CD4-positive, CD25-positive, alpha-beta regulatory T cell (primary cell): ENCODE results near the gene ABCA7. TPM values are rescaled to one million over a fixed set of nuclear protein-coding genes. Genes with fewer than 3 reads are reported as not detected.
A peak's percentile ranks its signal among the peaks of the same experiment; 100 is the strongest.

Source experiments
- ATAC-seq, 2 donors: fragments of 150-1000 bp; cut with Tn5 transposase; one replicate each; pipeline ENCODE4 v1.10.0; 2021; ENCODE audit warnings: low read depth in 2 of 2, moderate number of reproducible peaks in 2 of 2, moderate library complexity in 1 of 2
- DNase-seq, 3 donors: peaks; one replicate each; pipeline versions ENCODE4 v3.0.0 to v3.0.0-alpha.2; 2012 to 2022; ENCODE audit warnings: mixed read lengths in 1 of 3
- H3K27ac ChIP-seq: one replicate; pipeline ENCODE4 v1.7.0; 2013; ENCODE audit warnings: mild to moderate bottlenecking, low read length; ENCODE audit not compliant: insufficient read depth, poor library complexity, severe bottlenecking
- H3K27me3 ChIP-seq: one replicate; pipeline ENCODE4 v1.7.0; 2013; ENCODE audit warnings: low read length; ENCODE audit not compliant: control insufficient read depth, insufficient read depth
- H3K36me3 ChIP-seq: one replicate; pipeline ENCODE4 v1.7.0; 2013; ENCODE audit warnings: mild to moderate bottlenecking, low read length, moderate library complexity; ENCODE audit not compliant: control insufficient read depth, insufficient read depth
- H3K4me1 ChIP-seq: 2 replicates; pipeline ENCODE4 v1.7.0; 2013; ENCODE audit warnings: mild to moderate bottlenecking, low read length; ENCODE audit not compliant: insufficient read depth, control insufficient read depth, poor library complexity, severe bottlenecking
- H3K4me3 ChIP-seq: one replicate; pipeline ENCODE4 v1.7.0; 2013; ENCODE audit warnings: low read depth, mild to moderate bottlenecking, low read length, moderate library complexity
- H3K9me3 ChIP-seq, 2 experiments: 1 replicate in 1 of 2; 2 replicates in 1 of 2; pipeline ENCODE4 v1.7.0; 2013; ENCODE audit warnings: low read length in 2 of 2, mild to moderate bottlenecking in 1 of 2, moderate library complexity in 1 of 2; ENCODE audit not compliant: control insufficient read depth in 2 of 2
- H3K27ac Mint-ChIP-seq, 3 donors: one replicate each; pipeline ENCODE4 v1.8.0; 2020 to 2022; ENCODE audit warnings: mild to moderate bottlenecking in 3 of 3, mixed read lengths in 3 of 3, moderate library complexity in 2 of 3
- H3K27me3 Mint-ChIP-seq: one replicate; pipeline ENCODE4 v1.8.0; 2022; ENCODE audit warnings: mild to moderate bottlenecking, mixed read lengths
- H3K36me3 Mint-ChIP-seq: one replicate; pipeline ENCODE4 v1.8.0; 2020; ENCODE audit warnings: mixed read lengths
- H3K4me1 Mint-ChIP-seq, 4 donors: one replicate each; pipeline ENCODE4 v1.8.0; 2020 to 2022; ENCODE audit warnings: mixed read lengths in 4 of 4, mild to moderate bottlenecking in 1 of 4
- H3K4me3 Mint-ChIP-seq, 4 donors: one replicate each; pipeline ENCODE4 v1.8.0; 2020 to 2022; ENCODE audit warnings: mild to moderate bottlenecking in 4 of 4, mixed read lengths in 4 of 4, moderate library complexity in 3 of 4
- H3K9me3 Mint-ChIP-seq, 7 donors: one replicate each; pipeline ENCODE4 v1.8.0; 2020 to 2022; ENCODE audit warnings: mixed read lengths in 7 of 7, mild to moderate bottlenecking in 3 of 7, moderate library complexity in 2 of 7
- polyA plus RNA-seq, 4 donors: library from polyadenylated mRNA; unstranded; fragments of 300-500 nt; fragmentation: Illumina TruSeq; gene quantifications; one replicate each; pipeline ENCODE4 v1.2.3, GENCODE V29; 2021
- total RNA-seq: library from RNA; stranded (reverse); gene quantifications from one replicate; pipeline ENCODE4 v1.2.3, GENCODE V29; 2022

Gene ABCA7
- total and polyA plus RNA-seq, 5 donors from 2014 or later = 3.4 to 161 (median 7.0) TPM

DNA sequence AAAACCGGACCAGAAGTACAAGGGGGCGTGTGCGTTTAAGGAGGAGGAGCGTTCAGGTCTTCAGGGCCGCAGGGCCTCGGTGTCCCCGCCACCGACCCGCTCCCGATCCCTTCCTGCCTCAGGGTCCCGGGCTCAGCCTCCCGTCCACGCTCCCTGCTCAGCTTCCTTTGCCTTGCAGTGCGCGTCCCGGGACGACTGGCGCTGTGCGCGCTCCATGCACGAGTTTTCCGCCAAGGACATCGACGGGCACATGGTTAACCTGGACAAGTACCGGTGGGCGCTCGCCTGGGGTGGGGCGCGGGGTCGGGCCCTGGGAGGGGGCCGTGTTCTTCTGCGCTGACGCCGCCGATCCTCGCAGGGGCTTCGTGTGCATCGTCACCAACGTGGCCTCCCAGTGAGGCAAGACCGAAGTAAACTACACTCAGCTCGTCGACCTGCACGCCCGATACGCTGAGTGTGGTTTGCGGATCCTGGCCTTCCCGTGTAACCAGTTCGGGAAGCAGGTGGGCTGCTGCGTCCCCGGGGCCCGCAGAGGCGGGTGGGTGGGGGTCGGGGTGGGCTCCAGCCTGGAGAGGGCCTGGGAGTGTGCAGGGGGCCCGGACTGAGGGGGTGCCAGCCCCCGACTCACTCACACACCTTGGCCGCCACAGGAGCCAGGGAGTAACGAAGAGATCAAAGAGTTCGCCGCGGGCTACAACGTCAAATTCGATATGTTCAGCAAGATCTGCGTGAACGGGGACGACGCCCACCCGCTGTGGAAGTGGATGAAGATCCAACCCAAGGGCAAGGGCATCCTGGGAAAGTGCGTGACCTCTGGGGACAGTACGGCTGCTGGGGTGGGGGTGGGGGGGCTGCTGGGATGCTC, 65.3 kb downstream of the ABCA7 start:
- Mint-ChIP-seq H3K27ac (peak overlapping the region; percentile 25 to 52 (median 29)), H3K27me3 (no peaks in the 10 kb centered on the region), H3K36me3 (no peaks in the 10 kb centered on the region), H3K4me1 (peaks cover 0 to 38% (median 11%) of the 10 kb centered on the region in 4 donors), H3K9me3 (peaks cover 0 to 2% (median 0%) of the 10 kb centered on the region in 7 donors), H3K4me3 (peak overlapping the region; percentile 77 to 91 (median 82))
- DNase-seq = no peak
- H3K36me3 ChIP-seq = peaks cover 6% of the 10 kb centered on the region
- no peaks in the 10 kb centered on the region for H3K27me3 ChIP-seq
- H3K4me1 ChIP-seq = peaks cover 38% of the 10 kb centered on the region
- peak overlapping the region; percentile 98 for H3K27ac ChIP-seq
- H3K4me3 ChIP-seq = peak overlapping the region; percentile 37
- ATAC-seq = no peak
- H3K9me3 ChIP-seq = no peaks in the 10 kb centered on the region

DNA sequence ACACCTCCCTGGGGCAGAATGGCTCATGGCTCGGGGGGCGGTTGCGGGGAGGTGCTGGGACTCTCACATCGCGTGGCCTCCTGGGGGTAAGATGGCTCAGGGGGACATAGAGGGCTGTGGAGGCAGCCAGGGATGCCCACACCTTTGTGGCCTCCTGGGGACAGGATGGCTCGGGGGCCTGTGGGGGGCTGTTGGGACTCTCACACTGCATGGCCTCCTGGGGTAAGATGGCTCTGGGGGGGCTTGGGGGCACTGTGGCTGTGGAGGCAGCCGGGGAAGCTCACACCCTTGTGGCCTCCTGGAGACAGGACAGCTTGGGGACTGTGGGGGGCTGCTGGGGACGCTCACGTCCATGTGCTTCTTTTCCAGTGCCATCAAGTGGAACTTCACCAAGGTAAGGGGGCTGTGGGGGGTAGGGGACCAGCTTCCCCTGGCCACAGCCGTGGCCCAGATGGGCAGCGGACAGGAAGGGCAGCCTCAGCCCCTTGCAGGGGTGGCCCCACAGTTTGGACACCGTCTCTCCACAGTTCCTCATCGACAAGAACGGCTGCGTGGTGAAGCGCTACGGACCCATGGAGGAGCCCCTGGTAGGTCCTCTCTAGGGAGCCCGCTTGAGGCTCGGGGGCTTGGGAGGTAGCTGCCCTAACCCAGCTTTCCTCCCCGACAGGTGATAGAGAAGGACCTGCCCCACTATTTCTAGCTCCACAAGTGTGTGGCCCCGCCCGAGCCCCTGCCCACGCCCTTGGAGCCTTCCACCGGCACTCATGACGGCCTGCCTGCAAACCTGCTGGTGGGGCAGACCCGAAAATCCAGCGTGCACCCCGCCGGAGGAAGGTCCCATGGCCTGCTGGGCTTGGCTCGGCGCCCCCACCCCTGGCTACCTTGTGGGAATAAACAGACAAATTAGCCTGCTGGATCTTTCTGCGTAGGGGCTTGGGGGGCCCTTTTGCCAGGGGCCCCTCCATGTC, 66.2 kb downstream of the ABCA7 start:
- peaks cover 35% of the 10 kb centered on the region for H3K4me1 ChIP-seq
- ATAC-seq (no peak), DNase-seq (no peak)
- Mint-ChIP-seq H3K36me3 (no peaks in the 10 kb centered on the region), H3K27ac (peak overlapping the region in 2 of 3 donors; percentile 42 to 52), H3K4me1 (peaks cover 0 to 36% (median 10%) of the 10 kb centered on the region in 4 donors), H3K4me3 (peak overlapping the region; percentile 50 to 84 (median 64)), H3K27me3 (no peaks in the 10 kb centered on the region), H3K9me3 (peaks cover 0 to 2% (median 0%) of the 10 kb centered on the region in 7 donors)
- no peaks in the 10 kb centered on the region for H3K27me3 ChIP-seq
- H3K9me3 ChIP-seq = no peaks in the 10 kb centered on the region
- H3K36me3 ChIP-seq = peaks cover 12% of the 10 kb centered on the region
- no peak overlapping the region for H3K4me3 ChIP-seq
- peak overlapping the region; percentile 98 for H3K27ac ChIP-seq

DNA sequence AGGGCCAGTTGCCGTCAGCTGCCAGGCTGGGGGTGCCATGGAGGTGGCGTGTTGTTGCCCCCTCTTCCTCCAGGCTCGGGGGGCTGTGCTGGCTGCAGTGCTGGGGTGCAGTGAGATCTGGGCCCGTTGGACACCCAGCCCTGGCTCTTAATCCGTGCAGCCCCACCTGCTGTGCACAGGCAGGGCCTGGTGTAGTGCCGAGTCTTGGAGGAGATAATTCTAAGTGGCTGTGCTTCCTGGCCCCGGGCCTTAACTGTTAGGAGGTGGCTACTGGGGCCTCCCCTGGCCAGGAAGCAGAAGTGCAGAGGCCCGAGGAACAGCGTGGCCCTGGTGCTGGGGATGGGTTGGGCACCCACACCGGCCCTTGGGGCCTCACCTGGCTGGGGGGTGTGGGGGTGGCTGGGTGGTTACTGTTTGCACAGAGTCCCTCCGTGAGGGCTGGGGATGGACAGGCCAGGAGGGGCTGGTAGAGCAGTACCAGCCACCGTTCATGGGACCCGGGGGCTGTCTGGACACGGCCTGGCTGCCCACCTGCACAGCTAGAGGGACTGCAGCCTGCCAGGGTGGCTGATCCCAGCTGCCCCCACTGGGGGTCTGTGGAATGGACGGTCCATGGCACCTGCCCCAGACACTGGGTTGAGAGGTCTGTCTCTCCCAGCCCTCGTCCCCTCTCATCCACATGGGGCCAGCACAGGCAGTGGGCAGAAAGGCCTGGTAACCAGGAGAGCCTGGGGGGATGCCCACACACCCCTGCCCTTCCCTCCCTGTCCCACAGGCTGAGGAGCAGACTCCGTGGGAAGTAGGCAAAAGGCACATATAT, 67.1 kb downstream of the ABCA7 start:
- H3K27ac Mint-ChIP-seq = peak overlapping the region in 2 of 3 donors; percentile 32 to 62
- H3K4me1 Mint-ChIP-seq = peaks cover 0 to 27% (median 7%) of the 10 kb centered on the region in 4 donors
- DNase-seq (no peak), ATAC-seq (no peak)
- H3K27me3 Mint-ChIP-seq = no peaks in the 10 kb centered on the region
- Histone ChIP-seq H3K4me1 (peaks cover 26% of the 10 kb centered on the region), H3K27me3 (no peaks in the 10 kb centered on the region), H3K4me3 (no peak overlapping the region), H3K9me3 (no peaks in the 10 kb centered on the region), H3K27ac (peak overlapping the region; percentile 33), H3K36me3 (peaks cover 12% of the 10 kb centered on the region)
- peak overlapping the region; percentile 48 to 84 (median 60) for H3K4me3 Mint-ChIP-seq
- peaks cover 0 to 2% (median 0%) of the 10 kb centered on the region in 7 donors for H3K9me3 Mint-ChIP-seq
- no peaks in the 10 kb centered on the region for H3K36me3 Mint-ChIP-seq

- Mint-ChIP-seq H3K27ac (peak overlapping the region in 1 of 3 donors; percentile 14), H3K27me3 (no peaks in the 10 kb centered on the region), H3K36me3 (no peaks in the 10 kb centered on the region), H3K4me3 (peak overlapping the region in 2 of 4 donors; percentile 25 to 69), H3K4me1 (peaks cover 0 to 22% (median 5%) of the 10 kb centered on the region in 4 donors), H3K9me3 (peaks cover 0 to 2% (median 0%) of the 10 kb centered on the region in 7 donors)
- H3K4me1 ChIP-seq = peaks cover 19% of the 10 kb centered on the region
- H3K9me3 ChIP-seq = no peaks in the 10 kb centered on the region
- DNase-seq = no peak
- no peak for ATAC-seq
- no peak overlapping the region for H3K27ac ChIP-seq
- no peaks in the 10 kb centered on the region for H3K27me3 ChIP-seq
- H3K36me3 ChIP-seq = peaks cover 12% of the 10 kb centered on the region
- H3K4me3 ChIP-seq = no peak overlapping the region
Measured at GRCh38 chr19:1107661-1108261, 67.9 kb downstream of the ABCA7 start.

DNA sequence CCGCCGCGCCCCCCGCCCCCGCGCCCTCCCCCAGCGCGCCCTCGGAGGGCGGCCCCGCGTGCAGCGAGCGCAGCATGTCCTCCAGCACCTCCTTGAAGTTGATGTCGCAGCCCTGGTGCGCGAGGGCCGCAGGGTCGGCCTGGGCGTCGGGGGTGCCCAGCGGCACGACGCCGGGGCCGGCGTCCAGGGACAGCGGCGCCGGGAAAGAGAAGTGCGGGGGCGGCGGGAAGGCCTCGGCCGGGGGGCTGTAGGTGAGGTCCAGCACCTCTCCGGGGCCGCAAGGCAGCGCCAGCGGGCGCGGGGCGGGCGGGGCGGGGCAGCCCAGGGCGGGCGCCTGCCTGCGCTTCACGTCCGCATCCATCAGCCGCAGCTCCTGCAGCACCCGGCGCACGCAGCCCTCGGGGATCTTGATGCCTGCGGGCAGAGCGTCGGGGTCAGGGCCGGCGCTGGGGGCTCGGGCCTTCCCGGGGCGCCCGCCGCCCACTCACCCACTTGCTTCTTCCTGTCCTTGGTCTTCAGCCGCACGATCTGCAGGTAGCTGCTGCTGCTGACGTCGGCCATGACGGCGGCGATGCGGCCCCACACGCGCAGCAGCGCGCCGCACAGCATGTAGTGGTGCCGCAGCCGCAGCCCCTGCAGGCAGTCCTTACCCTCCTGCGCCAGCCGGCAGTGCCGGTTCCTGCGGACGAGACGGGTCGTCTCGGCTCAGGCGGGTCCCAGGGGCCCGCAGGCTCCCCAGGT, 68.6 kb downstream of the ABCA7 start:
- Histone ChIP-seq H3K27ac (no peak overlapping the region), H3K4me1 (peaks cover 14% of the 10 kb centered on the region), H3K9me3 (no peaks in the 10 kb centered on the region), H3K36me3 (peaks cover 12% of the 10 kb centered on the region), H3K4me3 (no peak overlapping the region), H3K27me3 (no peaks in the 10 kb centered on the region)
- ATAC-seq (no peak), DNase-seq (no peak)
- H3K27ac Mint-ChIP-seq = no peak overlapping the region
- no peaks in the 10 kb centered on the region for H3K36me3 Mint-ChIP-seq
- no peak overlapping the region for H3K4me3 Mint-ChIP-seq
- H3K4me1 Mint-ChIP-seq = peaks cover 0 to 18% (median 2%) of the 10 kb centered on the region in 4 donors
- no peaks in the 10 kb centered on the region for H3K27me3 Mint-ChIP-seq
- H3K9me3 Mint-ChIP-seq = peaks cover 0 to 2% (median 0%) of the 10 kb centered on the region in 7 donors

DNA sequence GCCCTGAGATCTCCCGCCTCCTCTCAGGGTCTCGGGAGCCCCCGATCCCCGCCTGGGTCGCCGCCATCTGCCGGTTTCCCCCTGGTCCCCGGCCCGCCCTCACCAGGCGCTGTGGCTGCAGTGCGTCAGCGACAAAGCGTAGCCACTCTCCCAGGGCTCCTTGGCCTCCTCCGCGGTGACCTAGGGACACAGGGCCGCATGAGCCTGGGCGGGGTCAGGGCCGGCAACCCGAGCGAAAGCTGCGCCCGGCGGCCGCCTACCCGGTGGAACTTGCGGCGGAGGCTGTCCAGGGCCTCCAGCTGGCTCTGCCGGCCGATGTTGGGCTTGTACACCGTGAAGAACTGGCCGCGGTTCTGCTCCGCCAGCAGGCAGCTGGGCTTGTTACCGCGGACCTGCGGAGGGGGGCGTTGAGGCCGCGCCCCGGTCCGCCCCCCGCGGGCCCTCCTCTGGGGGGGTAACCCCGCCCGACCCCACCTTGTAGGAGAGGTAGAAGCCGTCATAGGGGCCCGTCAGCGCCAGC, 69.2 kb downstream of the ABCA7 start:
- peaks cover 16% of the 10 kb centered on the region for H3K36me3 ChIP-seq

More for the DNA sequence above, 69.2 kb downstream of the ABCA7 start:
- Mint-ChIP-seq H3K4me1 (peaks cover 0 to 17% (median 0%) of the 10 kb centered on the region in 4 donors), H3K4me3 (no peak overlapping the region), H3K27ac (no peak overlapping the region), H3K9me3 (peaks cover 0 to 2% (median 0%) of the 10 kb centered on the region in 7 donors), H3K27me3 (no peaks in the 10 kb centered on the region), H3K36me3 (no peaks in the 10 kb centered on the region)
- Histone ChIP-seq H3K4me3 (no peak overlapping the region), H3K4me1 (peaks cover 18% of the 10 kb centered on the region), H3K27me3 (no peaks in the 10 kb centered on the region), H3K27ac (no peak overlapping the region), H3K9me3 (no peaks in the 10 kb centered on the region)
- DNase-seq = no peak
- ATAC-seq = no peak
